ENCODE data around the gene GLCE. TPM values are rescaled to one million over a fixed set of nuclear protein-coding genes. Genes with fewer than 3 reads are reported as not detected.

The GLCE gene
- total RNA-seq (2022) (7.5 and 8.3 TPM in 2 replicates), Bru-seq, nascent RNA (percentile 52 among the genes with signal in this experiment), BruChase-seq, experiment 1, labeled RNA remaining after a 6-hour chase (percentile 58 among the genes with signal in this experiment), BruChase-seq, experiment 2, labeled RNA remaining after a 2-hour chase (percentile 57 among the genes with signal in this experiment)
- long read RNA-seq, full-length matches to known transcripts, result 14 of 23 reads
- long read RNA-seq, partial matches to known transcripts, result 0 of 23 reads
- long read RNA-seq, other reads (novel, unspliced or antisense), result 9 of 23 reads

DNA sequence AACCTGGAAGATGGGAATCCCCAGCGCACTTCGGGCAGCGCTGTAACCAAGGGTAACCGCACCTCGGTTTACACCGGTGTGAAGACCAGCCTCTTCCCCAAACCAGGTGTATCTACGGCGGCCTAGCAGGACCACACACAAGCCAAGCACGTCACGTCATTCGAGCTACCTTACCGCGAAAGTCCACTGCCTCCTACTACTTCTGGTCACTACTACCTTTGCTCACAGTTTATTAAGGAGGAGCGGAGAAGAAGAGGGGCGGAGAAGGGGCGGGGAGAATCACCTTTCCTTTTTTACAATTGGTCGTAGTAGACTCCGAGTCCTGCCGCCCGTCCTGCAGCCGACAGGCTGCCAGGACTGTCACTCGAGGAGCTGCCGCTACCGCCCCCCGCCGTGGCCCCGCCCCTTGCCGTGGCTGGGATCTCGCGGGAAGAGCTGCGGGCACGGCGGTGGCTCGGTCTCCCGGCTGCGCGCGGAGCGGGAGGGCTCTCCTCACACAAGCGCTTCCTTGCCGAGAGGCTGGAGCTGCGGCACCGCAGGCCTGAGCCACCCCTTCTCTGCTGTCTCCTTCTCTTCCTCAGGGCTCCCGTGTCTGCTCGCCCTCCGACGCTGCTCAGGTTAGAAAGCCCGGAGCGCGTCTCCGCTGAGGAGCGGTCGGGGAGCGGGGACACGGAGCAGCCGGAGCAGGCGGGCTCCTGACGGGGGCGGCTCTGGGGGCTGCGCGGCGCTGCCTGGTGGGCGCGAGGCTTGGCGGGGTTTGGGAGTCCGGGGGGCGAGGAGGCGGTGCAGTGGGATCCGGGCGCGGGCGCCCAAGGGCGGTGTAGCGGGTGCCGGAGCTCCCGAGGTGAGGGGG is at the start of gene GLCE:
TSS of gene GLCE (plus strand) at position 495 of the 853 bp plus-strand sequence. CDS start 95,172 bp downstream, outside the sequence.
- Mint-ChIP-seq H3K9me3 (ENCODE audit: unreplicated experiment) (no peaks in the 10 kb centered on the region), H3K36me3 (ENCODE audit: insufficient read depth, unreplicated experiment) (no peaks in the 10 kb centered on the region), H3K4me1 (ENCODE audit: insufficient read depth, unreplicated experiment) (peaks cover 26% of the 10 kb centered on the region), H3K27ac (ENCODE audit: low read depth, unreplicated experiment) (peak within 1 kb of the TSS; percentile 96), H3K27me3 (ENCODE audit: insufficient read depth, unreplicated experiment) (no peaks in the 10 kb centered on the region), H3K4me3 (ENCODE audit: unreplicated experiment) (peak within 1 kb of the TSS; percentile 97)
- DNase-seq (ENCODE audit: unreplicated experiment), result peak; percentile 98
- TF ChIP-seq, protein P1, sequence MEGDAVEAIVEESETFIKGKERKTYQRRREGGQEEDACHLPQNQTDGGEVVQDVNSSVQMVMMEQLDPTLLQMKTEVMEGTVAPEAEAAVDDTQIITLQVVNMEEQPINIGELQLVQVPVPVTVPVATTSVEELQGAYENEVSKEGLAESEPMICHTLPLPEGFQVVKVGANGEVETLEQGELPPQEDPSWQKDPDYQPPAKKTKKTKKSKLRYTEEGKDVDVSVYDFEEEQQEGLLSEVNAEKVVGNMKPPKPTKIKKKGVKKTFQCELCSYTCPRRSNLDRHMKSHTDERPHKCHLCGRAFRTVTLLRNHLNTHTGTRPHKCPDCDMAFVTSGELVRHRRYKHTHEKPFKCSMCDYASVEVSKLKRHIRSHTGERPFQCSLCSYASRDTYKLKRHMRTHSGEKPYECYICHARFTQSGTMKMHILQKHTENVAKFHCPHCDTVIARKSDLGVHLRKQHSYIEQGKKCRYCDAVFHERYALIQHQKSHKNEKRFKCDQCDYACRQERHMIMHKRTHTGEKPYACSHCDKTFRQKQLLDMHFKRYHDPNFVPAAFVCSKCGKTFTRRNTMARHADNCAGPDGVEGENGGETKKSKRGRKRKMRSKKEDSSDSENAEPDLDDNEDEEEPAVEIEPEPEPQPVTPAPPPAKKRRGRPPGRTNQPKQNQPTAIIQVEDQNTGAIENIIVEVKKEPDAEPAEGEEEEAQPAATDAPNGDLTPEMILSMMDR (IDR thresholded peaks at IDR 0.05; ENCODE audit: unreplicated experiment), result no peak
- POLR2A ChIA-PET, result interaction anchor here (0.6 to 4.0 kb wide), 39 partner anchors 9 to 396 kb away, joined by 3 to 28 read pairs (median 4); partner anchors contain the start of genes KIF23 and RPLP1
- intact Hi-C loops (cut with micrococcal nuclease), result loop anchor here (2.0 to 5.0 kb wide), 3 partner anchors 68 to 234 kb away; no protein-coding TSS in a partner anchor
- no TSS peak for BruUV-seq (replicated peaks)
- CTCF ChIA-PET, result interaction anchor here (0.6 to 2.3 kb wide), 9 partner anchors 11 to 102 kb away, joined by 3 to 8 read pairs (median 3); no protein-coding TSS in a partner anchor

DNA sequence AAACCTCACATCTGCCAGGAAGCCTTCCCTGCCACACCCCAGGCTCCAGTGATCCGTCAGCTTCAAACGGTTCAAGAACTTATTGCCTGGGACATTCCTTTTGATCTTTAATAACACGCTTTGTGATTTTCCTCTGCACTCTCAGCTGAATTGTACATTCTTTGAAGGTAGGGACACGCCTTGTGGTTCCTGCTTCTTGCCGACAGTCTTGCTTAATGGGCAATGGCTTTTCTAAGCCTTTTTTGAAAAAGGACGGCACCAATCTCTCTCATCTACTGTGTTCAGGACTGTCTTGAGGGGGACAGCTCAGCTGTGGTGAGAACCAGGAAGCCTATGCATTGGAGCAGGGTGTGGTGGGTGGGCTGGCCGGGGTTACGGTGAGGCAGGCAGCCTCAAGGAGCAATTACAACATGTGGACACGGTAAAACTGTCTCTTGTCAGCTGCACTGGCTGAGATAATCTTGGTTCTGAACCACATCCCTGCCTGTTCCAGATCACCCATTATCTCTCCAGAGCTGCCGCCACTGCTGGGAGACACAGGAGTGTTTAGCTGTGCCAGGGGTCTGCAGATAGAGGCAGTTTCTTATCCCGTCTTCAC is 46.0 kb upstream of the GLCE start:
- intact Hi-C loops (cut with micrococcal nuclease), result no loop called here
- H3K27ac Mint-ChIP-seq (ENCODE audit: low read depth, unreplicated experiment), result peak overlapping the region; percentile 77
- H3K27me3 Mint-ChIP-seq (ENCODE audit: insufficient read depth, unreplicated experiment), result no peaks in the 10 kb centered on the region
- no TSS peak for BruUV-seq (replicated peaks)
- CTCF ChIA-PET, result no interaction called here
- peaks cover 5% of the 10 kb centered on the region for H3K36me3 Mint-ChIP-seq (ENCODE audit: insufficient read depth, unreplicated experiment)
- no peaks in the 10 kb centered on the region for H3K9me3 Mint-ChIP-seq (ENCODE audit: unreplicated experiment)
- DNase-seq (ENCODE audit: unreplicated experiment), result peak; percentile 44
- TF ChIP-seq, protein P1 (IDR thresholded peaks at IDR 0.05; ENCODE audit: unreplicated experiment), result no peak
- H3K4me1 Mint-ChIP-seq (ENCODE audit: insufficient read depth, unreplicated experiment), result peaks cover 21% of the 10 kb centered on the region
- POLR2A ChIA-PET, result interaction anchor here (0.7 to 3.7 kb wide), 10 partner anchors 9 to 337 kb away, joined by 3 to 12 read pairs (median 5); partner anchors contain the start of gene GLCE
- H3K4me3 Mint-ChIP-seq (ENCODE audit: unreplicated experiment), result peak overlapping the region; percentile 16

DNA sequence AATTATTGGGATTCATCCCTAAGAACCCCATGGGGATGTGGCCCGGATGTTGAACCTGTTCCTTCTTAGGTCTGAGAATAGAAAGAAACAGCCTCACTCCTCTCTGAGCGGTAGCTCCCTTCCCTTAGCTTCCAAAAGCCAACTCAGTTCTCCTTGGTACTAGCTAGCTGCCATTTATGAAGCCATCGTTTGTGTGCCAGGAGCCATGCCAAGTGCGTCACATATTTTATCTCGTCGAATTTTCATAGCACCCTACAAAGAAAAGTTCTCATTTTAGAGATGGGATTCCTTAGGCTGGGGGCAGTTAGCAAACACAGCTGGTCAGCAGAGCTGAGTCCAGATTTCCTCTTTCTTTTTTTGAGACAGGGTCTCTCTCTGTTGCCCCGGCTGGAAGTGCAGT is 45.4 kb upstream of the GLCE start:
- POLR2A ChIA-PET, result interaction anchor here (1.0 to 3.7 kb wide), 4 partner anchors 11 to 47 kb away, joined by 4 to 12 read pairs (median 10); partner anchors contain the start of gene GLCE

More for the DNA sequence above, 45.4 kb upstream of the GLCE start:
- Mint-ChIP-seq H3K9me3 (ENCODE audit: unreplicated experiment) (no peaks in the 10 kb centered on the region), H3K4me1 (ENCODE audit: insufficient read depth, unreplicated experiment) (peaks cover 21% of the 10 kb centered on the region), H3K27me3 (ENCODE audit: insufficient read depth, unreplicated experiment) (no peaks in the 10 kb centered on the region), H3K27ac (ENCODE audit: low read depth, unreplicated experiment) (no peak overlapping the region), H3K36me3 (ENCODE audit: insufficient read depth, unreplicated experiment) (peaks cover 5% of the 10 kb centered on the region), H3K4me3 (ENCODE audit: unreplicated experiment) (no peak overlapping the region)
- CTCF ChIA-PET, result interaction anchor here (0.6 kb wide), 2 partner anchors 44 to 209 kb away, joined by 3 read pairs; no protein-coding TSS in a partner anchor
- TF ChIP-seq, protein P1 (IDR thresholded peaks at IDR 0.05; ENCODE audit: unreplicated experiment), result no peak
- no TSS peak for BruUV-seq (replicated peaks)
- intact Hi-C loops (cut with micrococcal nuclease), result no loop called here
- no peak for DNase-seq (ENCODE audit: unreplicated experiment)

Measured in MCF 10A (cell line).